GM19468 (cell line): Measurements from ENCODE around the gene ABCC6.
"Not testable (repeated sequence)": the region's sequence is repeated elsewhere in the genome, so short reads cannot be mapped to it uniquely, and the experiment has no call there.

Experiments
- ATAC-seq: cut with Tn5 transposase; IDR thresholded peaks from one replicate; pipeline ENCODE4 v1.9.1; 2021; ENCODE audit warnings: mild to moderate bottlenecking, moderate library complexity, moderate number of reproducible peaks; ENCODE audit not compliant: unreplicated experiment; ENCODE audit errors: extremely low read depth

ABCC6 gene

GRCh38 chr16:16163571-16163970 is 59.7 kb downstream of the ABCC6 start:
- no peak for ATAC-seq

GRCh38 chr16:16163109-16163508 is 60.2 kb downstream of the ABCC6 start:
- no peak for ATAC-seq

- ATAC-seq, result no peak
Measured at GRCh38 chr16:16162591-16162990, 60.7 kb downstream of the ABCC6 start.

- not testable (repeated sequence) for ATAC-seq
Measured at GRCh38 chr16:16161840-16162239, 61.5 kb downstream of the ABCC6 start.

- ATAC-seq, result no peak
Measured at GRCh38 chr16:16161319-16161718, 62.0 kb downstream of the ABCC6 start.

- ATAC-seq, result no peak
Measured at GRCh38 chr16:16159662-16160061, 63.6 kb downstream of the ABCC6 start.

GRCh38 chr16:16158741-16159374 is 64.4 kb downstream of the ABCC6 start:
- no peak for ATAC-seq

GRCh38 chr16:16158082-16158658 is 65.1 kb downstream of the ABCC6 start:
- no peak for ATAC-seq

- no peak for ATAC-seq
Measured at GRCh38 chr16:16157166-16157565, 66.1 kb downstream of the ABCC6 start.

- no peak for ATAC-seq
Measured at GRCh38 chr16:16155234-16155633, 68.1 kb downstream of the ABCC6 start.

GRCh38 chr16:16154281-16154951 is 68.9 kb downstream of the ABCC6 start:
- no peak for ATAC-seq

- not testable (repeated sequence) for ATAC-seq
Measured at GRCh38 chr16:16153000-16153399, 70.3 kb downstream of the ABCC6 start.

- no peak for ATAC-seq
Measured at GRCh38 chr16:16151315-16151714, 72.0 kb downstream of the ABCC6 start.

- ATAC-seq, result no peak
Measured at GRCh38 chr16:16150878-16151152, 72.5 kb downstream of the ABCC6 start.

- no peak for ATAC-seq
Measured at GRCh38 chr16:16150117-16150877, 73.0 kb downstream of the ABCC6 start.

GRCh38 chr16:16149710-16150116 is 73.6 kb downstream of the ABCC6 start:
- no peak for ATAC-seq

- ATAC-seq, result no peak
Measured at GRCh38 chr16:16148755-16149154, 74.5 kb downstream of the ABCC6 start.

- ATAC-seq, result not testable (repeated sequence)
Measured at GRCh38 chr16:16148000-16148599, 75.2 kb downstream of the ABCC6 start.

GRCh38 chr16:16147316-16147999 is 75.8 kb downstream of the ABCC6 start:
- no peak for ATAC-seq
